ENCODE data around the gene PTPRN2.

Gene PTPRN2

GRCh38 chr7:157889480-157889879, 698.1 kb downstream of the PTPRN2 start:
- in situ Hi-C loops (cut with MboI; ENCODE audit: low pct_unique_long_range_greater_than_20kb, low sequenced_read_pairs, unreplicated experiment) = no loop called here
- no peak for TF ChIP-seq CTCF (IDR thresholded peaks at IDR 0.05; ENCODE audit: extremely low read depth, insufficient read depth, missing control alignments)
- DNase-seq (ENCODE audit: low spot score) = no peak

- no peak for DNase-seq (ENCODE audit: low spot score)
- TF ChIP-seq CTCF (IDR thresholded peaks at IDR 0.05; ENCODE audit: extremely low read depth, insufficient read depth, missing control alignments) = no peak
- in situ Hi-C loops (cut with MboI; ENCODE audit: low pct_unique_long_range_greater_than_20kb, low sequenced_read_pairs, unreplicated experiment) = no loop called here
Observed at GRCh38 chr7:157888579-157888978, 699.0 kb downstream of the PTPRN2 start.

- in situ Hi-C loops (cut with MboI; ENCODE audit: low pct_unique_long_range_greater_than_20kb, low sequenced_read_pairs, unreplicated experiment) = no loop called here
- no peak for TF ChIP-seq CTCF (IDR thresholded peaks at IDR 0.05; ENCODE audit: extremely low read depth, insufficient read depth, missing control alignments)
- no peak for DNase-seq (ENCODE audit: low spot score)
Observed at GRCh38 chr7:157887400-157887799, 700.2 kb downstream of the PTPRN2 start.

- in situ Hi-C loops (cut with MboI; ENCODE audit: low pct_unique_long_range_greater_than_20kb, low sequenced_read_pairs, unreplicated experiment) = no loop called here
- DNase-seq (ENCODE audit: low spot score) = no peak
- TF ChIP-seq CTCF (IDR thresholded peaks at IDR 0.05; ENCODE audit: extremely low read depth, insufficient read depth, missing control alignments) = no peak
Observed at GRCh38 chr7:157886711-157887110, 700.9 kb downstream of the PTPRN2 start.

DNA sequence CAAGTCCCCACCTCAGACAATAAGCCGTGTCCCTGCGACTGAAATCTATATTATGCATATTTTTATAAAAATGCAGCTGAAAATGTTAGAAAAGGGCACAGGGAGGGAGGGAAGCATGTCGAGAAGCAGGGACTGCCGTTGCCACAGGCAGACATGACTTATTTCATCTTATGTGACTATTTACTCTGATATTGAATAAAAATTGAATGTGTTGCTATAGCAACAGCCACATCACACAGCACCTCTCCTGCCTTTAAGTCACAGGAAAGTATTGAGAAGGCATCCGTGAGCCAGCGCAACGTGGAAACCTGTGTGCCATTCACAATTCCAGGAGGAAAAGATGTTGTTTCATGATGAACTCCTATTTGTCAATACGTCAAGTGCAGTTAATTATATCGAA, 701.4 kb downstream of the PTPRN2 start:
- no peak for DNase-seq (ENCODE audit: low spot score)
- no peak for TF ChIP-seq CTCF (IDR thresholded peaks at IDR 0.05; ENCODE audit: extremely low read depth, insufficient read depth, missing control alignments)
- in situ Hi-C loops (cut with MboI; ENCODE audit: low pct_unique_long_range_greater_than_20kb, low sequenced_read_pairs, unreplicated experiment) = no loop called here

DNA sequence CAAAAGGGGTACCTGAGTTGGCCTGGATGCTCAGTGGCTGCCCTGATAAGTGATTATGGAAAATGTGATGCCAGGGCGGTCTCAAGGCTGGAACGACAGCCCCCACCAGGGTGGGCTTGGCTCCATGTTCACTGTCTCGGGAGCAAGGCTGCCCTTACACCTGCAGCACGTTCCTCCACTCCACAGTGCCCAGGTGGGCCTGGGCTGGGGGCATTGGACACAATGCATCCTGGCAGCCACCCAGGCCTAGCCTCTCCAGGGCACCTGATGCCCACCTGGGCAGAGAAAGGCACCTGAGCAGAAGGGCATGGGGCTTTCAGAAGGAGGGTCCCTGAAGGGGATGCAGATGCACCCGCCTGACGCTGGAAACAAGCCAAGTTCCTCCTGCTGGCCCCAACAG, 702.5 kb downstream of the PTPRN2 start:
- in situ Hi-C loops (cut with MboI; ENCODE audit: low pct_unique_long_range_greater_than_20kb, low sequenced_read_pairs, unreplicated experiment) = no loop called here
- DNase-seq (ENCODE audit: low spot score) = no peak
- no peak for TF ChIP-seq CTCF (IDR thresholded peaks at IDR 0.05; ENCODE audit: extremely low read depth, insufficient read depth, missing control alignments)

DNA sequence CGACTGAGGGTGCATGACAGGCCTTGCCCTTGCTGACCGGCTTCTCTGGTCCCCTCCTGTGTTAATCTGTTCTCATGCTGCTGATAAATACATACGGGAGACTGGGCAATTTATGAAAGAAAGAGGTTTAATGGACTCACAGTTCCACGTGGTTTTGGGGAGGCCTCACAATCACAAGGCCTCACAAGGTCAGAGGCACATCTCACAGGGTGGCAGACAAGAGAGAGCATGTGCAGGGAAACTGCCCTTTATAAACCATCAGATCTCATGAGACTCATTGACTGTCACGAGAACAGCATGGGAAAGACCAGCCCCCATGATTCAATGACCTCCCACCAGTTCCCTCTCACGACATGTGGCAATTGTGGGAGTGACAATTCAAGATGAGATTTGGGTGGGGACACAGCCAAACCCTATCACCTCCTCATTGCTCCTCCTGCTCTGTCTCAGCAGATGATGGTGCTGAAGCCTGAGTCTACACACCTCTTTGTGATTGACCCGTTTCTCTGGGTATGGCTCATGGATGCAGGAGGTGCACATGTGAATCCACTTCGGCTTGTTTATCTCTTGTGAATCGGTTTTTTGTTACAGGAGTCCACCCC, 703.1 kb downstream of the PTPRN2 start:
- TF ChIP-seq CTCF (IDR thresholded peaks at IDR 0.05; ENCODE audit: extremely low read depth, insufficient read depth, missing control alignments) = no peak
- no peak for DNase-seq (ENCODE audit: low spot score)
- in situ Hi-C loops (cut with MboI; ENCODE audit: low pct_unique_long_range_greater_than_20kb, low sequenced_read_pairs, unreplicated experiment) = no loop called here
